ENCODE results near the gene RMND1. TPM values are rescaled to one million over a fixed set of nuclear protein-coding genes. Genes with fewer than 3 reads are reported as not detected.

The RMND1 gene
- total RNA-seq, 1 experiment from 2014 or later, result 23.3 TPM

DNA sequence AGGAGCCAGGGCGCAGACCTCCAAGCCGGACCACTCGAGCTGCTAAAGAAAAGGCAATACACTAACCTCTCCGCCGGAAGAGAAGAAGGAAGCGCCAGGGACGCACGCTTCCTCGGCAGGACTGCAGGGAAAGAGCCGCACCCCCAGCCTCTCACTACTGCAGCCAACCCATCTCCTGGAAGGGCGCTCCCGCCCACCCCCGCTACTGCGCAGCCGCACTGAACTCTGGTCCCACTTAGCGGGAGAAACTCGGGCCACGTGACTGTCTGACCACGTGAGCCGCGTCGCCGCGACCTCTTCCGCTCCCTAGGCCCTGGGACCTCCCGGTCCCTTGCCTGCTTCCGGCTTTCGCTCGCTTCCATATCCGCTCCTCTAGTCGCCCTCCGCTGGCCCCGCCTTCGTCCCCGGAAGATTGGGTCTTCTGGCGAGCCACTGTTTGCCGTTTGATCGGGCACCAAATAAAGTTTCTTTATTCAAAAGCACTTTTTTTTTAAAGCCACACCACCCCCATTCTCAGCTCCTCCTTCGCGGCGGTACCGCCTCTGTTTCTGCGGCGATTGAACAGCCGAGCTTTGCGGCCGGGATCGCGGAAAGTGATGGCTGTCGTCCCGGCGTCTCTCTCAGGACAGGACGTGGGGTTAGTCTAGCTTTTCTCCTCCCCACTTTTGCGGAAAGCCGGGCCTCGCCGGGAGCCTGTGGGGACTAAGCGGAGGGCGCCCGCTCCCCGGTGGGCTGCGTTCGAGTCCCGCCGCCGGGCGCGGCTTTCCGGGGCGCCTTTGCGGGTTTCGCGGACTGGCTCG, at the start of gene RMND1 (continued):
- TF ChIP-seq, protein P1, sequence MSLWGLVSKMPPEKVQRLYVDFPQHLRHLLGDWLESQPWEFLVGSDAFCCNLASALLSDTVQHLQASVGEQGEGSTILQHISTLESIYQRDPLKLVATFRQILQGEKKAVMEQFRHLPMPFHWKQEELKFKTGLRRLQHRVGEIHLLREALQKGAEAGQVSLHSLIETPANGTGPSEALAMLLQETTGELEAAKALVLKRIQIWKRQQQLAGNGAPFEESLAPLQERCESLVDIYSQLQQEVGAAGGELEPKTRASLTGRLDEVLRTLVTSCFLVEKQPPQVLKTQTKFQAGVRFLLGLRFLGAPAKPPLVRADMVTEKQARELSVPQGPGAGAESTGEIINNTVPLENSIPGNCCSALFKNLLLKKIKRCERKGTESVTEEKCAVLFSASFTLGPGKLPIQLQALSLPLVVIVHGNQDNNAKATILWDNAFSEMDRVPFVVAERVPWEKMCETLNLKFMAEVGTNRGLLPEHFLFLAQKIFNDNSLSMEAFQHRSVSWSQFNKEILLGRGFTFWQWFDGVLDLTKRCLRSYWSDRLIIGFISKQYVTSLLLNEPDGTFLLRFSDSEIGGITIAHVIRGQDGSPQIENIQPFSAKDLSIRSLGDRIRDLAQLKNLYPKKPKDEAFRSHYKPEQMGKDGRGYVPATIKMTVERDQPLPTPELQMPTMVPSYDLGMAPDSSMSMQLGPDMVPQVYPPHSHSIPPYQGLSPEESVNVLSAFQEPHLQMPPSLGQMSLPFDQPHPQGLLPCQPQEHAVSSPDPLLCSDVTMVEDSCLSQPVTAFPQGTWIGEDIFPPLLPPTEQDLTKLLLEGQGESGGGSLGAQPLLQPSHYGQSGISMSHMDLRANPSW (CRISPR knock-in tag; conservative IDR thresholded peaks at IDR 0.05; ENCODE audit: low read depth), result no peak
- TF ChIP-seq, protein P2, sequence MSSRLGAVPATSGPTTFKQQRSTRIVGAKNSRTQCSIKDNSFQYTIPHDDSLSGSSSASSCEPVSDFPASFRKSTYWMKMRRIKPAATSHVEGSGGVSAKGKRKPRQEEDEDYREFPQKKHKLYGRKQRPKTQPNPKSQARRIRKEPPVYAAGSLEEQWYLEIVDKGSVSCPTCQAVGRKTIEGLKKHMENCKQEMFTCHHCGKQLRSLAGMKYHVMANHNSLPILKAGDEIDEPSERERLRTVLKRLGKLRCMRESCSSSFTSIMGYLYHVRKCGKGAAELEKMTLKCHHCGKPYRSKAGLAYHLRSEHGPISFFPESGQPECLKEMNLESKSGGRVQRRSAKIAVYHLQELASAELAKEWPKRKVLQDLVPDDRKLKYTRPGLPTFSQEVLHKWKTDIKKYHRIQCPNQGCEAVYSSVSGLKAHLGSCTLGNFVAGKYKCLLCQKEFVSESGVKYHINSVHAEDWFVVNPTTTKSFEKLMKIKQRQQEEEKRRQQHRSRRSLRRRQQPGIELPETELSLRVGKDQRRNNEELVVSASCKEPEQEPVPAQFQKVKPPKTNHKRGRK (CRISPR knock-in tag; IDR thresholded peaks at IDR 0.05; ENCODE audit: borderline replicate concordance), result no peak
- TF ChIP-seq NFYB (CRISPR knock-in tag; conservative IDR thresholded peaks at IDR 0.05; ENCODE audit: low read depth) (no peak), SOX15 (CRISPR knock-in tag; IDR thresholded peaks at IDR 0.05) (no peak), JUN (CRISPR knock-in tag; IDR thresholded peaks at IDR 0.05) (no peak), ZNF138 (CRISPR knock-in tag; conservative IDR thresholded peaks at IDR 0.05) (no peak), ZNF232 (CRISPR knock-in tag; IDR thresholded peaks at IDR 0.05) (0 out of 2 replicates have a peak, but pooled peaks have one; percentile 63), ELF4 (CRISPR knock-in tag; IDR thresholded peaks at IDR 0.05; ENCODE audit: low read depth) (no peak), NFE2L1 (CRISPR knock-in tag; IDR thresholded peaks at IDR 0.05) (peak; percentile 80; the same call in 1 of the 2 replicates), ZNF263 (CRISPR knock-in tag; IDR thresholded peaks at IDR 0.05; ENCODE audit: low read depth) (no peak), TCF7 (CRISPR knock-in tag; IDR thresholded peaks at IDR 0.05; ENCODE audit: low read depth) (no peak), OVOL2 (CRISPR knock-in tag; IDR thresholded peaks at IDR 0.05; ENCODE audit: borderline replicate concordance) (no peak), FOXP1 (CRISPR knock-in tag; IDR thresholded peaks at IDR 0.05; ENCODE audit: borderline replicate concordance) (peak; percentile 58), ATF1 (CRISPR knock-in tag; IDR thresholded peaks at IDR 0.05) (no peak), TEAD4 (CRISPR knock-in tag; IDR thresholded peaks at IDR 0.05) (no peak), KAT7 (CRISPR knock-in tag; IDR thresholded peaks at IDR 0.05; ENCODE audit: borderline replicate concordance) (0 out of 2 replicates have a peak, but pooled peaks have one; percentile 34)
- TF ChIP-seq, protein P3, sequence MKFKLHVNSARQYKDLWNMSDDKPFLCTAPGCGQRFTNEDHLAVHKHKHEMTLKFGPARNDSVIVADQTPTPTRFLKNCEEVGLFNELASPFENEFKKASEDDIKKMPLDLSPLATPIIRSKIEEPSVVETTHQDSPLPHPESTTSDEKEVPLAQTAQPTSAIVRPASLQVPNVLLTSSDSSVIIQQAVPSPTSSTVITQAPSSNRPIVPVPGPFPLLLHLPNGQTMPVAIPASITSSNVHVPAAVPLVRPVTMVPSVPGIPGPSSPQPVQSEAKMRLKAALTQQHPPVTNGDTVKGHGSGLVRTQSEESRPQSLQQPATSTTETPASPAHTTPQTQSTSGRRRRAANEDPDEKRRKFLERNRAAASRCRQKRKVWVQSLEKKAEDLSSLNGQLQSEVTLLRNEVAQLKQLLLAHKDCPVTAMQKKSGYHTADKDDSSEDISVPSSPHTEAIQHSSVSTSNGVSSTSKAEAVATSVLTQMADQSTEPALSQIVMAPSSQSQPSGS (CRISPR knock-in tag; IDR thresholded peaks at IDR 0.05; ENCODE audit: borderline replicate concordance, low read depth), result no peak
- TF ChIP-seq, protein P4, sequence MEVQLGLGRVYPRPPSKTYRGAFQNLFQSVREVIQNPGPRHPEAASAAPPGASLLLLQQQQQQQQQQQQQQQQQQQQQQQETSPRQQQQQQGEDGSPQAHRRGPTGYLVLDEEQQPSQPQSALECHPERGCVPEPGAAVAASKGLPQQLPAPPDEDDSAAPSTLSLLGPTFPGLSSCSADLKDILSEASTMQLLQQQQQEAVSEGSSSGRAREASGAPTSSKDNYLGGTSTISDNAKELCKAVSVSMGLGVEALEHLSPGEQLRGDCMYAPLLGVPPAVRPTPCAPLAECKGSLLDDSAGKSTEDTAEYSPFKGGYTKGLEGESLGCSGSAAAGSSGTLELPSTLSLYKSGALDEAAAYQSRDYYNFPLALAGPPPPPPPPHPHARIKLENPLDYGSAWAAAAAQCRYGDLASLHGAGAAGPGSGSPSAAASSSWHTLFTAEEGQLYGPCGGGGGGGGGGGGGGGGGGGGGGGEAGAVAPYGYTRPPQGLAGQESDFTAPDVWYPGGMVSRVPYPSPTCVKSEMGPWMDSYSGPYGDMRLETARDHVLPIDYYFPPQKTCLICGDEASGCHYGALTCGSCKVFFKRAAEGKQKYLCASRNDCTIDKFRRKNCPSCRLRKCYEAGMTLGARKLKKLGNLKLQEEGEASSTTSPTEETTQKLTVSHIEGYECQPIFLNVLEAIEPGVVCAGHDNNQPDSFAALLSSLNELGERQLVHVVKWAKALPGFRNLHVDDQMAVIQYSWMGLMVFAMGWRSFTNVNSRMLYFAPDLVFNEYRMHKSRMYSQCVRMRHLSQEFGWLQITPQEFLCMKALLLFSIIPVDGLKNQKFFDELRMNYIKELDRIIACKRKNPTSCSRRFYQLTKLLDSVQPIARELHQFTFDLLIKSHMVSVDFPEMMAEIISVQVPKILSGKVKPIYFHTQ (CRISPR knock-in tag; IDR thresholded peaks at IDR 0.05), result no peak
- TF ChIP-seq, protein P5, sequence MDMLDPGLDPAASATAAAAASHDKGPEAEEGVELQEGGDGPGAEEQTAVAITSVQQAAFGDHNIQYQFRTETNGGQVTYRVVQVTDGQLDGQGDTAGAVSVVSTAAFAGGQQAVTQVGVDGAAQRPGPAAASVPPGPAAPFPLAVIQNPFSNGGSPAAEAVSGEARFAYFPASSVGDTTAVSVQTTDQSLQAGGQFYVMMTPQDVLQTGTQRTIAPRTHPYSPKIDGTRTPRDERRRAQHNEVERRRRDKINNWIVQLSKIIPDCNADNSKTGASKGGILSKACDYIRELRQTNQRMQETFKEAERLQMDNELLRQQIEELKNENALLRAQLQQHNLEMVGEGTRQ (CRISPR knock-in tag; IDR thresholded peaks at IDR 0.05), result peak; percentile 100

Data from WTC11 (cell line).